ENCODE results near the gene KIF23.
A peak's percentile ranks its signal among the peaks of the same experiment; 100 is the strongest.

Gene KIF23

GRCh38 chr15:69480932-69481331 is 66.8 kb downstream of the KIF23 start:
- H3K4me1 Mint-ChIP-seq (ENCODE audit: low read depth in 2 of 2) = peaks cover 0 to 7% of the 10 kb centered on the region in 2 donors
- no peak overlapping the region for H3K4me3 Mint-ChIP-seq
- ATAC-seq (replicated peaks) (peak; percentile 21), DNase-seq (no peak)
- peaks cover 5 to 10% of the 10 kb centered on the region in 2 donors for H3K27me3 Mint-ChIP-seq
- peak overlapping the region in 1 of 2 donors; percentile 10 for H3K27ac Mint-ChIP-seq
- H3K36me3 Mint-ChIP-seq (ENCODE audit: insufficient read depth) = peaks cover 3% of the 10 kb centered on the region
- peaks cover 2 to 4% of the 10 kb centered on the region in 2 donors for H3K9me3 Mint-ChIP-seq

DNA sequence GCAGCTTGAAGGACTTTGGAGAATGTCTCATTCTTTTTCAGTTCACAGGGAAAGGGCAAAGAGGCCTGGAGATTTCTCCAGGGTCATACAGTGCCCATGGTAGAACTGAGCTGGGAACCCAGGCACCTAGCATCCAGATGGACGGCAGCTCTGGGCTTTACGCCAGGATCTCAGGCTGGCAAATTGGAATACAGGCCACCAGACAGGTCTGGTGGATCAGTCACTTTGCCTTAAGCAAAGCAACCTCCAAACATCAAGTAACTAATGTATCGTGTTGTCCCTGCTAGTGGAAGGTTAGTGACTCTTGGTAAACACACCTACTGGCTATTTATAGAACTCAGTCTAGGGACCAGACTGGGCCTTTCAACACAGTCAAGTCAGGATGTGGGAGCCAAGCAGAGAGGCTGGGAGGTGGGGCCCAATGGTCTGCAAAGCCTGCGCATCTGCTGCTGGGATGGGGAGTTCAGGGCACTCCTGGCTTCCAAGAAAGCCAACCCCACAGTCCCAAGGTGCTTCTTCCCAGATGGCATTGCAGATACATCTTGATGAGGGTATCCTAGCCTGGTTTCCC is 68.6 kb downstream of the KIF23 start:
- peaks cover 2 to 7% of the 10 kb centered on the region in 2 donors for H3K9me3 Mint-ChIP-seq
- no peak overlapping the region for H3K27ac Mint-ChIP-seq
- peaks cover 0 to 7% of the 10 kb centered on the region in 2 donors for H3K4me1 Mint-ChIP-seq (ENCODE audit: low read depth in 2 of 2)
- no peak for DNase-seq
- H3K27me3 Mint-ChIP-seq = peaks cover 0 to 10% of the 10 kb centered on the region in 2 donors
- peaks cover 3% of the 10 kb centered on the region for H3K36me3 Mint-ChIP-seq (ENCODE audit: insufficient read depth)
- ATAC-seq (replicated peaks) = no peak
- no peak overlapping the region for H3K4me3 Mint-ChIP-seq

DNA sequence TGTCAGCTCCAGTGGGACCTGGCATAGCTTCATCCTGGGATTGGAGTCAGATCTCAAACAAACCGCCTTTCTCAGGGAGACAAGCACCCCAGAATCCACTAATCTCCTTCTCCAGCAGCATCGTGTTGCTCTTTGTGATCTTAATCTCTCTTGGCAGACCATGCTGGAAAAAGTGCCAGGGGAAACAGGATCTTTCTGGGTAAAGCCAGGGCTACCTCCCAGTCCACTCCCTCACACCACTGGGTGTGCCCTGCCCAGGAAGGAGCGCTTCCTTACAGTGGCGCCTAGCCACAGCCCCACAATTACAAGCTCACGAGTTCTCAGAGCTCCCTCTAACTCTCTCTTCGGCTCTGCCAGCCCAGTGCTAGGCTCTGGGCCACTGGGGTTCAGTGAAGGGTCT is 70.7 kb downstream of the KIF23 start:
- Mint-ChIP-seq H3K27me3 (peaks cover 0 to 10% of the 10 kb centered on the region in 2 donors), H3K4me1 (ENCODE audit: low read depth in 2 of 2) (peaks cover 4 to 6% of the 10 kb centered on the region in 2 donors), H3K27ac (no peak overlapping the region), H3K4me3 (no peak overlapping the region), H3K9me3 (peaks cover 0 to 7% of the 10 kb centered on the region in 2 donors), H3K36me3 (ENCODE audit: insufficient read depth) (no peaks in the 10 kb centered on the region)
- DNase-seq = no peak
- ATAC-seq (replicated peaks) = no peak

DNA sequence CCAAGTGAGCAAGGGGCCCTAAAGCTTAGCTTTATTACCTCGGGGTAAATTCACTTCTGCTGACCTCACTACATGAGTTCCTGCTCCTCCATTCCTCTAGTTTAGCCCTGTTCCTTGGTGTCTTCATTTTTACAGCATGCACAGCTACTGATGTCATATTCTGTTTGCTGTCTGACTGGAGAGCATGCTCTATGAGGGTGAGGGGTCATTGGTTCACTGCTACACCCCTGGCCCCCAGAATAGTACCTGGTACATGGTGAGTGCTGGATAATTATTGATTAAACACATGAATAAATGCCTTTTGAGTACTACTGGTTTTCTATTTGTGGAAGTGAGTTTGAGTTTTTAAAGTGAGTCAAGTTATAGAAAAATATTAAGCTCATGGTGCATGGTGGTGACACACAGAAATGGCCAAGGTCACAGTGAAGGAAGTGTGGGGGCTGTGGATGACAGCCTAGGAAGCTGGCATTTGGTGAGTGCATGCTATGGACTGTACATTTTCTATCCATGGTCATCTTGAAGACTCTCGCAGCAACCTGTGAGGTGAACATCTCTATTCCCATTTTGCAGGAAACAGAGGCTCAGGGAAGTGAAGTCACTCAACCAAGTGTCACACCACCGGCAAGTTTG is 72.4 kb downstream of the KIF23 start:
- H3K9me3 Mint-ChIP-seq = peaks cover 0 to 7% of the 10 kb centered on the region in 2 donors
- no peaks in the 10 kb centered on the region for H3K36me3 Mint-ChIP-seq (ENCODE audit: insufficient read depth)
- peaks cover 4 to 6% of the 10 kb centered on the region in 2 donors for H3K4me1 Mint-ChIP-seq (ENCODE audit: low read depth in 2 of 2)
- DNase-seq = no peak
- peaks cover 0 to 10% of the 10 kb centered on the region in 2 donors for H3K27me3 Mint-ChIP-seq
- no peak overlapping the region for H3K4me3 Mint-ChIP-seq
- no peak for ATAC-seq (replicated peaks)
- no peak overlapping the region for H3K27ac Mint-ChIP-seq

- Mint-ChIP-seq H3K27ac (peak overlapping the region in 1 of 2 donors; percentile 4), H3K27me3 (peaks cover 0 to 10% of the 10 kb centered on the region in 2 donors), H3K9me3 (peaks cover 0 to 7% of the 10 kb centered on the region in 2 donors), H3K4me1 (ENCODE audit: low read depth in 2 of 2) (peaks cover 4 to 6% of the 10 kb centered on the region in 2 donors), H3K4me3 (no peak overlapping the region), H3K36me3 (ENCODE audit: insufficient read depth) (no peaks in the 10 kb centered on the region)
- peak; percentile 26 for ATAC-seq (replicated peaks)
- DNase-seq = no peak
Measured at GRCh38 chr15:69489073-69489571, 75.0 kb downstream of the KIF23 start.

GRCh38 chr15:69490356-69491037 is 76.3 kb downstream of the KIF23 start:
- Mint-ChIP-seq H3K9me3 (peaks cover 0 to 7% of the 10 kb centered on the region in 2 donors), H3K27me3 (no peaks in the 10 kb centered on the region), H3K36me3 (ENCODE audit: insufficient read depth) (no peaks in the 10 kb centered on the region), H3K4me1 (ENCODE audit: low read depth in 2 of 2) (peaks cover 0 to 6% of the 10 kb centered on the region in 2 donors), H3K4me3 (no peak overlapping the region), H3K27ac (no peak overlapping the region)
- ATAC-seq (replicated peaks) = no peak
- no peak for DNase-seq

GRCh38 chr15:69491038-69491505 is 76.9 kb downstream of the KIF23 start:
- DNase-seq (no peak), ATAC-seq (replicated peaks) (no peak)
- H3K27ac Mint-ChIP-seq = no peak overlapping the region

DNA sequence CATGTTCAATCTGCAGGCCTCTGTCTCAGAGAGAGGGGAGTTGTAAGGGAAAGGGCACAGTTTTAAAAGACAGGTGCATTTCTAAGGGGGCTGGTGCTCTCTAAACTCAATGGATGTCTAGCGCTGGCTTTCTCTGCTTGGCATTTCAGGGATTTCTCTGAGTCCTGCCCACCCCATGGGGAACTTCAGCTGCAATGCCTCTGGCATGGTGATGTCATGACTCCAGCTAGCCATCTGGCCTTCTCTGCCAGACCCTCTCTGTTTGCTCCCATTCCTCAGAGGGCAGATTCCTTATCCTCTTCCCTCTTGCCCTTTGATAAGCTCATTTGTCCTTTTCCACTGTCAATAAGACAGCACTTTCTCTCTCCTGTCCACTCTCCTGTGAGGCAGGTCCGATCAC is 79.3 kb downstream of the KIF23 start:
- Mint-ChIP-seq H3K27ac (no peak overlapping the region), H3K4me1 (ENCODE audit: low read depth in 2 of 2) (peaks cover 4 to 19% of the 10 kb centered on the region in 2 donors), H3K36me3 (ENCODE audit: insufficient read depth) (no peaks in the 10 kb centered on the region), H3K27me3 (peaks cover 0 to 9% of the 10 kb centered on the region in 2 donors), H3K4me3 (no peak overlapping the region), H3K9me3 (no peaks in the 10 kb centered on the region)
- DNase-seq = no peak
- no peak for ATAC-seq (replicated peaks)

More at GRCh38 chr15:69491038-69491505, 76.9 kb downstream of the KIF23 start:
- H3K4me3 Mint-ChIP-seq = no peak overlapping the region
- H3K4me1 Mint-ChIP-seq (ENCODE audit: low read depth in 2 of 2) = peaks cover 0 to 6% of the 10 kb centered on the region in 2 donors
- peaks cover 0 to 1% of the 10 kb centered on the region in 2 donors for H3K9me3 Mint-ChIP-seq
- H3K36me3 Mint-ChIP-seq (ENCODE audit: insufficient read depth) = no peaks in the 10 kb centered on the region
- H3K27me3 Mint-ChIP-seq = peaks cover 0 to under 1% of the 10 kb centered on the region in 2 donors

DNA sequence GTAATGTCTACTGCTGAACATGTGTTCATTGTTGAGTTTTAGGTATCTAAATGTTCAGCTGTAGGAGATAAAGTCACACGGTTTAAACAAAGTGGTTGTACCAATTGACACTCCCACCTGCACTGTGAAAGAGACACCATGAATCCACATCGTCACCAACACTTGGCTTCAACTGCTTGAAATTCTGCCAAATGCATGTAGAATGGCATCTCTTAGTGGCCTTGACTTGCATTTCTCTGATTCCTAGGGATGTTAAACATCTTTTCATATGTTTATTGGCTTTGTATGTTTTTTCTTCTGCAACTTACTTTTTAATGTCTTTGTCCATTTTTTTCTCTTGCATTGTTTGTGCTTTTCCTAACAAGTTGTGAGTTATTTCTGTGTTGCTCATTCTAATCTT is 81.9 kb downstream of the KIF23 start:
- no peaks in the 10 kb centered on the region for H3K9me3 Mint-ChIP-seq
- H3K4me1 Mint-ChIP-seq (ENCODE audit: low read depth in 2 of 2) = peaks cover 8 to 30% of the 10 kb centered on the region in 2 donors
- DNase-seq (no peak), ATAC-seq (replicated peaks) (no peak)
- no peak overlapping the region for H3K27ac Mint-ChIP-seq
- H3K27me3 Mint-ChIP-seq = peaks cover 0 to 9% of the 10 kb centered on the region in 2 donors
- no peak overlapping the region for H3K4me3 Mint-ChIP-seq
- H3K36me3 Mint-ChIP-seq (ENCODE audit: insufficient read depth) = no peaks in the 10 kb centered on the region

- peaks cover 0 to 9% of the 10 kb centered on the region in 2 donors for H3K27me3 Mint-ChIP-seq
- ATAC-seq (replicated peaks) (peak; percentile 31), DNase-seq (no peak)
- H3K36me3 Mint-ChIP-seq (ENCODE audit: insufficient read depth) = no peaks in the 10 kb centered on the region
- peak overlapping the region in 1 of 2 donors; percentile 81 for H3K27ac Mint-ChIP-seq
- H3K4me1 Mint-ChIP-seq (ENCODE audit: low read depth in 2 of 2) = peaks cover 8 to 30% of the 10 kb centered on the region in 2 donors
- H3K9me3 Mint-ChIP-seq = no peaks in the 10 kb centered on the region
- H3K4me3 Mint-ChIP-seq = no peak overlapping the region
Measured at GRCh38 chr15:69497076-69497475, 82.9 kb downstream of the KIF23 start.

GRCh38 chr15:69497667-69498066 is 83.5 kb downstream of the KIF23 start:
- Mint-ChIP-seq H3K27me3 (peaks cover 0 to 9% of the 10 kb centered on the region in 2 donors), H3K36me3 (ENCODE audit: insufficient read depth) (no peaks in the 10 kb centered on the region), H3K4me1 (ENCODE audit: low read depth in 2 of 2) (peaks cover 8 to 30% of the 10 kb centered on the region in 2 donors), H3K4me3 (peak overlapping the region in 1 of 2 donors; percentile 34), H3K27ac (peak overlapping the region in 1 of 2 donors; percentile 81), H3K9me3 (no peaks in the 10 kb centered on the region)
- DNase-seq = no peak
- no peak for ATAC-seq (replicated peaks)
